Muscle layer of duodenum (tissue), 2 donors: ENCODE results near the gene IGFBP6.

ENCODE experiments used
- H3K27ac ChIP-seq: one replicate; pipeline ENCODE4 v1.7.0; 2013; ENCODE audit warnings: mild to moderate bottlenecking, low read length
- H3K27me3 ChIP-seq: one replicate; pipeline ENCODE4 v1.7.0; 2013; ENCODE audit warnings: low read depth, mild to moderate bottlenecking, control low read depth, low read length
- H3K36me3 ChIP-seq, 2 donors: one replicate each; pipeline ENCODE4 v1.7.0; 2013; ENCODE audit warnings: low read length in 2 of 2, control low read depth in 1 of 2, mild to moderate bottlenecking in 1 of 2; ENCODE audit not compliant: insufficient read depth in 2 of 2, control insufficient read depth in 1 of 2
- H3K4me1 ChIP-seq, 2 donors: one replicate each; pipeline ENCODE4 v1.7.0; 2013; ENCODE audit warnings: low read length in 2 of 2, mild to moderate bottlenecking in 2 of 2, control low read depth in 1 of 2, moderate library complexity in 1 of 2; ENCODE audit not compliant: insufficient read depth in 2 of 2, control insufficient read depth in 1 of 2
- H3K4me3 ChIP-seq, 2 donors: one replicate each; pipeline ENCODE4 v1.7.0; 2013; ENCODE audit warnings: low read length in 2 of 2, low read depth in 1 of 2, mild to moderate bottlenecking in 1 of 2
- H3K9me3 ChIP-seq, 2 donors: one replicate each; pipeline ENCODE4 v1.7.0; 2013; ENCODE audit warnings: low read length in 2 of 2, control low read depth in 1 of 2, mild to moderate bottlenecking in 1 of 2; ENCODE audit not compliant: control insufficient read depth in 1 of 2
- donor health status: healthy.

IGFBP6 gene

GRCh38 chr12:53067074-53067992, 30.1 kb upstream of the IGFBP6 start:
- H3K9me3 ChIP-seq: no peaks in the 10 kb centered on the region
- no peaks in the 10 kb centered on the region for H3K27me3 ChIP-seq
- H3K4me1 ChIP-seq: peaks cover 18 to 58% of the 10 kb centered on the region in 2 donors
- H3K27ac ChIP-seq: no peak overlapping the region
- peaks cover 24 to 32% of the 10 kb centered on the region in 2 donors for H3K36me3 ChIP-seq
- no peak overlapping the region for H3K4me3 ChIP-seq

GRCh38 chr12:53067993-53068770, 29.3 kb upstream of the IGFBP6 start:
- peaks cover 18 to 30% of the 10 kb centered on the region in 2 donors for H3K36me3 ChIP-seq
- H3K4me1 ChIP-seq: peaks cover 24 to 58% of the 10 kb centered on the region in 2 donors
- peak overlapping the region; percentile 23 for H3K27ac ChIP-seq
- no peaks in the 10 kb centered on the region for H3K27me3 ChIP-seq
- H3K9me3 ChIP-seq: no peaks in the 10 kb centered on the region
- H3K4me3 ChIP-seq: no peak overlapping the region

DNA sequence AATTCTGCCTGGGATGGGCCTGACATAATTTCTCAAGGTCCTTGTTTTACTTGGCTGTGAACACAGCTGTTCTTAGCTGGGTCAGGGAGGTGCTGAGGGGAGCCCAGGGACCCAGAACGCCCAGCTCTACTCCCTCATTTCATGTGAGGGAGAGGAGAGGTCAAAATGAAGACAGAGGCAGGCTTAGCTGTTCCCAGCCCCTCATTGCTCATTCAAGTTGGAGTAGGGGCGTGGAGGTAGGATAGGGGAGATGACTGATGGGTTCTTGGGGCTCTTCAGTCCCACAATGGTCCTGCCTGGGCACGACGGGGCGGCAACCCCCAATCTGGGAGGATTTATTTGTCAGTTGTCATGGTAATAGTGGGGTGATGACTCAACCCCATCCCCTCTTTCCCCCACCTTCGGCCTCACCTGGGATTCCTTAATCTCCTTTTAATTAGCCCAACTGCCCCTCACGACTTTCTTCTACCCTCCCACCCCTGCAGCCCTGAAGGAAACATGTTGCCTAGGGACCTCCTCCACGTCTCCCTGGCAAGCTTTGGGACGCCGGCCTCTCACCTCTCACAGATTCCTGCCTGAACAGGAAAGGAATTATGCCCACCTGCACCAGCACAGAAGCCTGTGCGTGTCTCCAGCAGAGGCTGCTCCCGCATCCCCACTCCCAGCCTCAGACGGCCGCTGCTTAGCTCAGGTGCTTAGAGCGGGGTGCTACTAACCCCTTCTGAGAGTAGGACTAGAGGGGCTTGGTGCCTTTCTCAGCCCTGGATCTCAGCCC, 28.5 kb upstream of the IGFBP6 start:
- no peaks in the 10 kb centered on the region for H3K27me3 ChIP-seq
- peaks cover 24 to 57% of the 10 kb centered on the region in 2 donors for H3K4me1 ChIP-seq
- H3K27ac ChIP-seq: peak overlapping the region; percentile 23
- H3K36me3 ChIP-seq: peaks cover 13 to 24% of the 10 kb centered on the region in 2 donors
- no peaks in the 10 kb centered on the region for H3K9me3 ChIP-seq
- H3K4me3 ChIP-seq: no peak overlapping the region

DNA sequence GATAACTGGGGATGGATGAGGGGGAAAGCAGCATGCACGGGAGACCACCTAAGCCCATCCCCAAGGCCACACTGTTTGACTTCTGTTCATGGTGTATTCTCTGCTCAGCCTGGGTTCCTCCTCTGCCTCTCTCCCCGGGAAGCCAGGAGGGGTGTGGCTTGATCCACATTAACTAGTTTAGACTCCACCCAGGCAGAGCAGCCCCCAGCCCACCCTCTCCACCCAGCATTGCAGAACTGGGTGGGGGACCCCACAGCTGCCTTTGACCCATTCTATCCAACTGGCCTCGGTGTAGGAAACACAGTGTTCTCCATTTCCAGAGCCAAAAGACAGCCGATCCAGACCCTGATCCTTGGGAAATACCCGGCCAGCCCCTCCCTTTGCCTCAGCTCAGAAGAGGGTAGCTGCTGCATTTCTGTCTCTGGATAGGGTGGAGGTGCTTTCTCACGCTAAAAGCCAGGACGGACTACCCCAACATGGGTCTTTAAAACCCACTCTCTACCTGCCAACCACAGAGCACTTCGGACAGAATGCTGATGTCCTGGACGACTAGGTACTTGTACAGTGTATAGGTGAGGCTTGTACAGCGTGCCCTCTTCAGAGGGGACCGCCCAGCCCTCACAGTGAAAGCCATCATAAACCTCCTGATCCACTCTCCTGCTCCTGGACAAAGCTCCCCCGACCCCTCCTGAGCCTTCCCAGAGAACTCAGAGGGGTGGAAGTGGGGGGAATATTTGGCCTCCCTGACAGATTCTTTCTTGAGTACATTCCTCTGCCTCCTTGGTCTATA, 27.7 kb upstream of the IGFBP6 start:
- H3K27me3 ChIP-seq: no peaks in the 10 kb centered on the region
- peak overlapping the region; percentile 18 for H3K27ac ChIP-seq
- peaks cover 16 to 25% of the 10 kb centered on the region in 2 donors for H3K36me3 ChIP-seq
- no peaks in the 10 kb centered on the region for H3K9me3 ChIP-seq
- H3K4me1 ChIP-seq: peaks cover 26 to 58% of the 10 kb centered on the region in 2 donors
- H3K4me3 ChIP-seq: no peak overlapping the region

DNA sequence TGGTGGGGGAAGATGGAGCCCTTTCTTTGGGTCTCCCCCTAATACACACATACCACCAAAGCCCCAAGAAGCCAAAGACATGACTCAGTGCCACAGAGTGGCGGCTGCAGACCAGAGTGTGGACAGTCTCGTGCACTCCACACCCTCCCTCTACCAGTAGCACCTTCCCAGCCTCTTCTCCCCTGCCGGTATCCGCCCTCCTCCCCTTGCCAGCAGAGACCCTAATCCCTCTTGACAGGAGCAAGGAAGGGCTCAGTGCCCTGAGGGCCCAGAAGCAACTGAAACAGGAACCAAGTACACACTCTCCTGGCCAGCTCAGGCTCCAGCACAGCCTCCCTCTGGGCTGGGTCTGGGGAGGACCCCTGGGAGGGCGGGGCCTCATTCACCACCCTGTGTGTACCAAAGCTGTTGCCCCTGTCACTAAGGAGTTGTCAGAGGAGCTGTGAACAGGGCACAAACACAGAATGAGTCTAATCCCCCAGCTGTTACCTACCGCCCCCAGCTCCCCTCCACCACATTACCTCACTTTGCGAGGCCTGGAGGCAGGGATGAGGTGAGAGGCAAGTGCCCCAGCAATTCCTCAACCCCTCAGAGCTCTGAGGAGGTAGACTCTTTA, 26.5 kb upstream of the IGFBP6 start:
- Histone ChIP-seq H3K4me3 (no peak overlapping the region), H3K4me1 (peaks cover 27 to 55% of the 10 kb centered on the region in 2 donors), H3K27ac (peak overlapping the region; percentile 18), H3K27me3 (no peaks in the 10 kb centered on the region), H3K36me3 (peaks cover 28 to 31% of the 10 kb centered on the region in 2 donors), H3K9me3 (no peaks in the 10 kb centered on the region)

- Histone ChIP-seq H3K4me3 (peak overlapping the region in 1 of 2 donors; percentile 17), H3K27ac (peak overlapping the region; percentile 64), H3K9me3 (no peaks in the 10 kb centered on the region), H3K36me3 (peaks cover 33 to 39% of the 10 kb centered on the region in 2 donors), H3K4me1 (peaks cover 21 to 50% of the 10 kb centered on the region in 2 donors), H3K27me3 (no peaks in the 10 kb centered on the region)
Observed at GRCh38 chr12:53071591-53072551, 25.6 kb upstream of the IGFBP6 start.

DNA sequence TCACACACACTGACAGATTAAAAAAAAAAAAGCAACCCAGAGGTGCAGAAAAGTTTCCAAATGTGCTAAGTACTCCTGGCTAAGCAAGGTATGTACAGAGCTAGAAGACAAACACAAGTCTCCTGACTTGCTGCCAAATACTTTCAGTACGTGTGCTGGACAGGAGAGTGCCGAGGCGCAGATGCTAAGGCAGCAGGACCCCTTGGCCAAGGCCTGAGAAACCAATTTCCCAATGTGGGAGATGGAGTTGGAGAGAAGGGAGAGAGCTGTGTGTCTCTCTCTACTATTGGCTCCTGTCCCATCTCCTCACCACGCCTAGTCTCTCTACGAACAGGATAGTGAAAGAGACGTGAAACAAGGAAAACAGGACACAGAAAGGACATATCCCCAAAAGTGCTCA, 23.6 kb upstream of the IGFBP6 start:
- H3K4me3 ChIP-seq: no peak overlapping the region
- H3K36me3 ChIP-seq: peaks cover 32 to 37% of the 10 kb centered on the region in 2 donors
- H3K4me1 ChIP-seq: peaks cover 21 to 61% of the 10 kb centered on the region in 2 donors
- H3K9me3 ChIP-seq: no peaks in the 10 kb centered on the region
- no peaks in the 10 kb centered on the region for H3K27me3 ChIP-seq
- peak overlapping the region; percentile 44 for H3K27ac ChIP-seq

- no peak overlapping the region for H3K4me3 ChIP-seq
- no peaks in the 10 kb centered on the region for H3K27me3 ChIP-seq
- H3K9me3 ChIP-seq: no peaks in the 10 kb centered on the region
- peaks cover 21 to 56% of the 10 kb centered on the region in 2 donors for H3K4me1 ChIP-seq
- H3K36me3 ChIP-seq: peaks cover 32 to 33% of the 10 kb centered on the region in 2 donors
- H3K27ac ChIP-seq: peak overlapping the region; percentile 44
Observed at GRCh38 chr12:53074283-53074998, 23.0 kb upstream of the IGFBP6 start.

DNA sequence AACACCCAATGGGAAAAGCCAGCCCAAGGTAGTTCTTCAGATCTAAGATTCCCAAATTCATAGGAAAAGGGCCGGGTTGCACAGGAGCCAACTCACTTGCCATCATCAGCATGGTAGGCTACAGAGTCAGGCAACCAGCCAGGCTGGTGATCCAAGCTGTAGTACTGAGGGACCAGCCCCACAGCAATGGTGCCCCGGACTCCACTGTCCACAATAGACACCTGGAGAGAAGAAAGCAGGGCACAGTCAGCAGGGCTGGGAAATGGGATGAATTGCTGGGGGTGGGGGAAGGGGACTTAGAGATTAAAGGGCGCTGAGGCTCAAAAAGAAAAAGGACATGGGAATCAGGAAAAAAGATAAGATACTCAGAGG, 22.5 kb upstream of the IGFBP6 start:
- Histone ChIP-seq H3K9me3 (no peaks in the 10 kb centered on the region), H3K27ac (no peak overlapping the region), H3K36me3 (peaks cover 28 to 30% of the 10 kb centered on the region in 2 donors), H3K4me3 (no peak overlapping the region), H3K27me3 (no peaks in the 10 kb centered on the region), H3K4me1 (peaks cover 20 to 54% of the 10 kb centered on the region in 2 donors)
